COLO668 (cell line): Measurements from ENCODE around the gene LRMDA.

Experiments used
- DNase-seq: peaks from one replicate; lab custom pipeline; 2025; ENCODE audit not compliant: unreplicated experiment; lab: John Stamatoyannopoulos, UW

The LRMDA gene

GRCh38 chr10:75401569-75402485, 29.6 kb upstream of the LRMDA start, which contains the start of gene ZNF503:
Gene ZNF503, minus strand, starts transcription at chr10:75401764. Its CDS starts 345 bp downstream, at chr10:75401419.
- DNase-seq = peak; percentile 95

- DNase-seq = peak; percentile 51
Observed at GRCh38 chr10:75402486-75403143, 28.8 kb upstream of the LRMDA start.

DNA sequence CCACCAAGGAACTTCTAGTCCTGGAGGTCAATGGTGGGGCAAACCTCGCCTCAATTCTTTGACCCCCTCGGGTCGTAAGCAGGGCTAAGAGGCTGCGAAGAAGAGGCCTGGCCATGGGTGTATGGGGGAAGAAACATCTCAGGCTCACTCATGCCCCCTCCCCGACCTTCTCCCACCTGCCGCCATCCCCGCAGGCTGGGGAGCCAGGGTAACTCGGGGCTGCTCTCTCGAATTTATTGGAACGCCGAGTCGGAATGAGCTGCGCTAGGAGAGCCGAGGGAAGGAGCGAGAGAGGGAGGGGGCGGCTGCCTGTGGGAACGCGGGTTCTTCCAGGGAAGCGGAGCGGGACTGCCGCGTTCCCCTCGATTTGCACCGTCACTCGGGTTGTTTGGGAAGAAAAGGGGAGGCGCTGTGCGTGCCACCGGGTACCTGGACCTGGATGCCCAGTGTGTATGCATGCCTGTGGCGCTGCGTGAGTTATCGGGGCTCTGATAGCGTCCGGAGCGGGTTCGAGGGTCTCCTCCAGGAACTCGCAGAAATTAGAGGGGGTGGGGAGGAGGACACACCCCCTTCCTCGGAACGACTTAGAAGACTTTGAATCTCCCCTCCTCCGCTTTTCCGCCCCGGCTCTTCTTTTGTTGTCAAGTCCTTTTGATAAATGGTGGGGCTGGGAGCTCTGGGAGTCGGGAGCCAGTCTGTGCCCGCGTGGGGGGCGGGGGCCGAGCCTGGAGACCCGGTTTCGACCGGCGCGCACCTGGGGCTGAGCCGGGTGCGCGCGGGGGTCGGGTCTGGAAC, 28.1 kb upstream of the LRMDA start:
- peak; percentile 65 for DNase-seq

DNA sequence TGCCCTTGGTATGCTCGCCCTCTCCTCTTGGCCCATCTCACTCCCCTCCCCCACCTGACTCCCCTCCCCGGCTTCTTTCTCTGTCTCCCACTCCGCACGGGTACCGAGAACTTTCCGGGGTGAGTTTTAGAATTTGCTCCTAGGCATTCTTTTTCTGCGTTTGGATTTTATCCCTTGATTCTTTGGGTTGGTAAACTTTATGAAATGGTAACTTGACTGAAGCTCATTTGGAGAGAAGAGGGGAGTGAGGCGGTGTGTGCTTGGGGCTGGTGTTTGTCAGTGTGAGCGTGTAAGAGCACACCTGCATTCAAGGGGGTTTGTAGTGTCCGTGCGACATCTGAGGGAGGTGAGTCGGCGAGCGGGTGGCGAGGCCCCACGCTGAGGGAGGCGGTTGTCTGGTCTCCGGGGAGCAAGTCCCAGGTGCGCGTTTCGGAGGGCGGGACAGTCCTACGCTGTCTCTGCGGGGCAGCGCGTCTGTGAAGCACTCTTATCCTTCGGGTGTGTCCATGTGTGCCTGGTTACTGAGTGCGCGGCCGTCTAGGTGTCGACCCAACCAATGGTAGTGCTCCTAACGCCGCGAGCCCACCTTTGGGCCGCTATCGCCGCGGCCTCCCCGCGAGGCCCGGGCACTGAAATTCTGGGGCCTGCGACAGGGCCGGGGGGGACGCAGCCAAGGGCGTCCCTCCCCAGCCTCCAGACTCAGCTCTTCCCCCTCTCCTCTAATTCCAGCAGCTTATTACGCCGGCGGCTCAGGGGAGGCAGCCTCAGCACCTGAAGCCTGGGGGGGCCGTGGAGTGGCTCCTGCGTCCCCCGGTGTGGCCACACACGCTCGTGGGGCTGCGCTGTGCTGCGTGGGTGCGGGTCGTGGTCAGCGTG, 27.2 kb upstream of the LRMDA start:
- DNase-seq = peak; percentile 68

- peak; percentile 44 for DNase-seq
Observed at GRCh38 chr10:75404815-75405597, 26.4 kb upstream of the LRMDA start.

DNA sequence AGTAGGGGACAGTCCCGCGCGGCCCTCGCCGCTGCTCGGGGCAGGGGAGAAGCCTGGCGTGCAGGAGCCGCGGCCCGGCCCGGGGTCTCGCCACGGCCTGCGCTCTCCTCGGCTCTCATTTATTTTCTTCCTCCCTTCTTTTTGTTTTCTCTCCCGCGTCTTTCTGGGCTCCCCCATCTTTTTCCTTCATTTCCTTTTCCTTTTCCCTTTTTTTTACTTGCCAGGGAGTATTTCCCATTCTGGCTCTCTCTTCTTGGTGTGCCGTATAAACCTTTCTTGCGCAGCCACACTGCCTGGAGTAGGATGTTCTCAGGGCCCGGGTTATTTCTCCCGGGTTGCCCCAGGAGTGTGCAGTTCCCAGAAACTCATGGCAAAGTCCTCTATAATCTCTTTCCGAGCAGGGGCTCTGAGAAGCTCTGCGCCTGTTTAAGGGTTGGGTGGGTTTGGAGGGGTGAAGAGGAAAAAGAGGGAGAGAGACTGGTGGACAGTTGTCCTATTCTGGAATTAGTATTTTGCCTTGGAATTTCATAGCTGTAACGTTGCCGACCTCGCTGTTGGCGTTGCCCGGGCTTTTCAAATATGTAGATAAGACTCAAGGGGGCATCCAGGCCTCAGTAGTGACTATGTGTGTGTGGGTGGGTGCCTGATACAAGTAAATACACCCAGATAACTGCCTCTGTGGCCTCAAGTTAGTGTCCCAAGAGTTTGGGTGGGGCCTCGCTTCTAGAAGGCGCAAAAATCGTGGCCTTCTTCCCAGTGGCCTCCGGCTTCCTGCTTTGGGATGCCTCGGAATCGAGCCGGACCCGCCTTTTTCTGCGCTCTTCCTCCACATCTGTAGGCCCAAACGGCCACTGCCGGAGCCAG, 25.6 kb upstream of the LRMDA start:
- no peak for DNase-seq

- DNase-seq = no peak
Observed at GRCh38 chr10:75406462-75407223, 24.8 kb upstream of the LRMDA start.

DNA sequence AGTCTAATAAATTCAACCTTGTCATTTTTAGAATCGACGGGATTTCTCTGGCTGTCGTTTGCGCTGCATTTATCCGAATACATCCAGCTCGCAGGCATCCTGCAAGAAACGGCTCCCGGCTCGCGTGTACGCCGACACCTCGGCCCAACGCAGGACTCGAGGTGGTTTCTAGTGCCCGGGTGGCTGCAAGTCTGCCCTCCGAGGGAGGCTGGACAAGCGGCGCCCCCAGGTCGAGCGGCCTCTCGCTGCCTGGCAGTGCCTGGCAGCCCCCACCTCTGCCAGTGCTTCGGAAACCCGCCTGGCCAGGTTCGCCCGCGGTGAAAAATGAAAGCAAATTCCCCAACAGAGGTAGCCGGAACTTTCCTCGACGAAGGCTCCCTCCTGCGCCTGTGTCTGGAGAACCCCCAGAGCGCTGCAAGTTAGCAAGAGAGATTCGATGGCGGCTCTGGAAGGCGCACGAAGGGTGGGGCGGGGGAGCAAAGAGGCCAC, 24.2 kb upstream of the LRMDA start:
- DNase-seq = no peak

- DNase-seq = peak; percentile 10
Observed at GRCh38 chr10:75407713-75408508, 23.5 kb upstream of the LRMDA start.

GRCh38 chr10:75408509-75408875, 22.9 kb upstream of the LRMDA start:
- DNase-seq = peak; percentile 12

- peak; percentile 81 for DNase-seq
Observed at GRCh38 chr10:75408911-75409885, 22.2 kb upstream of the LRMDA start.

GRCh38 chr10:75410132-75411005, 21.1 kb upstream of the LRMDA start:
- DNase-seq = no peak

GRCh38 chr10:75414527-75414926, 16.9 kb upstream of the LRMDA start:
- DNase-seq = no peak

GRCh38 chr10:75417522-75417927, 13.9 kb upstream of the LRMDA start:
- peak; percentile 60 for DNase-seq

DNA sequence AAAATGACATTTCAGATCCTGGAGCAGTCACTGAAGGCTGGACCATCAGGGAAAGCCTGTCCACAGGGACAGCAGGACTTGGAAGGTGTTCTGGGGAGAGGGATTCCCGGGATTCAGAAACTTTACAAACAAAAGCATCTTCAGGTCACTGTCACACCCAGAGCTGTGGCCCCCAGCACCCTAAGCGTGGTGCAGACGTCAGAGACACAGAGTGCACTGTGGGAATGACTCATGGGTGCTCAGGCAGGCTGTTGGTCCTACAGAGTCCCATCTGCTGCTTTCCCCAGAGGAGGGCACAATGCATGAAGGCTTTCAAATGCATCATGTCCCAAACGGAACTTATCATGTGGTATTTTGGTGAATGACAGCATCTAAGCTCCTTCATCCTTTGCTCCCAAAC, 13.1 kb upstream of the LRMDA start:
- peak; percentile 8 for DNase-seq
